ENCODE results near the gene MMRN2.

The MMRN2 gene

GRCh38 chr10:86964061-86964846, 6.8 kb upstream of the MMRN2 start:
- H3K79me1 ChIP-seq (ENCODE audit: low read length): no peaks in the 10 kb centered on the region
- H4K5ac ChIP-seq (ENCODE audit: low read length): no peak overlapping the region
- no peaks in the 10 kb centered on the region for H3K27me3 ChIP-seq (ENCODE audit: insufficient read depth, low read length, poor library complexity)
- no peaks in the 10 kb centered on the region for H3K36me3 ChIP-seq (ENCODE audit: control insufficient read depth, insufficient read depth, low read length)
- no peak overlapping the region for H3K4ac ChIP-seq (ENCODE audit: low read depth, low read length)
- no peak overlapping the region for H2AK5ac ChIP-seq (ENCODE audit: low read length)
- no peak overlapping the region for H3K4me3 ChIP-seq (ENCODE audit: low read length)
- peak overlapping the region; percentile 30 for H3K56ac ChIP-seq (ENCODE audit: low read length)
- no peak overlapping the region for H3K27ac ChIP-seq (ENCODE audit: low read depth, low read length)
- H2BK120ac ChIP-seq (ENCODE audit: low read depth, low read length): no peak overlapping the region
- WGBS (ENCODE audit: extremely low coverage, insufficient coverage, low lambda C conversion rate): no CpG with 5 or more reads among the region's 13 CpGs
- no peak overlapping the region for H3K9ac ChIP-seq (ENCODE audit: low read length)
- no peak overlapping the region for H3K23ac ChIP-seq (ENCODE audit: low read length)
- no peaks in the 10 kb centered on the region for H3K79me2 ChIP-seq (ENCODE audit: control insufficient read depth, insufficient read depth, low read length)
- H3K4me2 ChIP-seq (ENCODE audit: low read length): no peak overlapping the region
- no peak overlapping the region for H2BK5ac ChIP-seq (ENCODE audit: low read length)
- H3K18ac ChIP-seq (ENCODE audit: low read length): no peak overlapping the region
- H2BK15ac ChIP-seq (replicated peaks; ENCODE audit: low read depth): no peak overlapping the region
- no peak for DNase-seq
- no peak overlapping the region for H4K8ac ChIP-seq (ENCODE audit: low read depth, low read length)
- peaks cover 7% of the 10 kb centered on the region for H3K4me1 ChIP-seq (ENCODE audit: control insufficient read depth, low read depth, low read length)

- no CpG with 5 or more reads among the region's 12 CpGs for WGBS (ENCODE audit: extremely low coverage, insufficient coverage, low lambda C conversion rate)
- no peak overlapping the region for H3K4ac ChIP-seq (ENCODE audit: low read depth, low read length)
- no peak overlapping the region for H3K4me2 ChIP-seq (ENCODE audit: low read length)
- H3K27me3 ChIP-seq (ENCODE audit: insufficient read depth, low read length, poor library complexity): no peaks in the 10 kb centered on the region
- H3K4me3 ChIP-seq (ENCODE audit: low read length): no peak overlapping the region
- no peak overlapping the region for H4K8ac ChIP-seq (ENCODE audit: low read depth, low read length)
- H2BK120ac ChIP-seq (ENCODE audit: low read depth, low read length): no peak overlapping the region
- no peak overlapping the region for H3K56ac ChIP-seq (ENCODE audit: low read length)
- H3K23ac ChIP-seq (ENCODE audit: low read length): no peak overlapping the region
- no peaks in the 10 kb centered on the region for H3K79me1 ChIP-seq (ENCODE audit: low read length)
- no peaks in the 10 kb centered on the region for H3K79me2 ChIP-seq (ENCODE audit: control insufficient read depth, insufficient read depth, low read length)
- no peak overlapping the region for H3K27ac ChIP-seq (ENCODE audit: low read depth, low read length)
- no peaks in the 10 kb centered on the region for H3K36me3 ChIP-seq (ENCODE audit: control insufficient read depth, insufficient read depth, low read length)
- H2BK5ac ChIP-seq (ENCODE audit: low read length): no peak overlapping the region
- H3K9ac ChIP-seq (ENCODE audit: low read length): no peak overlapping the region
- H4K5ac ChIP-seq (ENCODE audit: low read length): no peak overlapping the region
- DNase-seq: no peak
- H2AK5ac ChIP-seq (ENCODE audit: low read length): no peak overlapping the region
- H3K4me1 ChIP-seq (ENCODE audit: control insufficient read depth, low read depth, low read length): peaks cover 13% of the 10 kb centered on the region
- H3K18ac ChIP-seq (ENCODE audit: low read length): no peak overlapping the region
- H2BK15ac ChIP-seq (replicated peaks; ENCODE audit: low read depth): no peak overlapping the region
Observed at GRCh38 chr10:86963341-86963919, 6.0 kb upstream of the MMRN2 start.

GRCh38 chr10:86962981-86963310, 5.5 kb upstream of the MMRN2 start:
- H4K8ac ChIP-seq (ENCODE audit: low read depth, low read length): no peak overlapping the region
- no peaks in the 10 kb centered on the region for H3K79me1 ChIP-seq (ENCODE audit: low read length)
- no peak overlapping the region for H2BK120ac ChIP-seq (ENCODE audit: low read depth, low read length)
- no peaks in the 10 kb centered on the region for H3K79me2 ChIP-seq (ENCODE audit: control insufficient read depth, insufficient read depth, low read length)
- H2AK5ac ChIP-seq (ENCODE audit: low read length): no peak overlapping the region
- H3K18ac ChIP-seq (ENCODE audit: low read length): no peak overlapping the region
- no peak overlapping the region for H3K4ac ChIP-seq (ENCODE audit: low read depth, low read length)
- no peak overlapping the region for H4K5ac ChIP-seq (ENCODE audit: low read length)
- H3K9ac ChIP-seq (ENCODE audit: low read length): no peak overlapping the region
- H2BK5ac ChIP-seq (ENCODE audit: low read length): no peak overlapping the region
- H3K27ac ChIP-seq (ENCODE audit: low read depth, low read length): no peak overlapping the region
- DNase-seq: no peak
- H3K4me3 ChIP-seq (ENCODE audit: low read length): no peak overlapping the region
- peaks cover 13% of the 10 kb centered on the region for H3K4me1 ChIP-seq (ENCODE audit: control insufficient read depth, low read depth, low read length)
- H3K23ac ChIP-seq (ENCODE audit: low read length): no peak overlapping the region
- H3K36me3 ChIP-seq (ENCODE audit: control insufficient read depth, insufficient read depth, low read length): no peaks in the 10 kb centered on the region
- H2BK15ac ChIP-seq (replicated peaks; ENCODE audit: low read depth): no peak overlapping the region
- no peak overlapping the region for H3K56ac ChIP-seq (ENCODE audit: low read length)
- WGBS (ENCODE audit: extremely low coverage, insufficient coverage, low lambda C conversion rate): no CpG with 5 or more reads among the region's 7 CpGs
- no peak overlapping the region for H3K4me2 ChIP-seq (ENCODE audit: low read length)
- H3K27me3 ChIP-seq (ENCODE audit: insufficient read depth, low read length, poor library complexity): no peaks in the 10 kb centered on the region

GRCh38 chr10:86962136-86962980, 4.9 kb upstream of the MMRN2 start:
- no peak overlapping the region for H4K8ac ChIP-seq (ENCODE audit: low read depth, low read length)
- no peaks in the 10 kb centered on the region for H3K36me3 ChIP-seq (ENCODE audit: control insufficient read depth, insufficient read depth, low read length)
- DNase-seq: no peak
- peaks cover 13% of the 10 kb centered on the region for H3K4me1 ChIP-seq (ENCODE audit: control insufficient read depth, low read depth, low read length)
- H3K9ac ChIP-seq (ENCODE audit: low read length): no peak overlapping the region
- H3K4ac ChIP-seq (ENCODE audit: low read depth, low read length): no peak overlapping the region
- H4K5ac ChIP-seq (ENCODE audit: low read length): no peak overlapping the region
- no peak overlapping the region for H3K4me3 ChIP-seq (ENCODE audit: low read length)
- H2BK120ac ChIP-seq (ENCODE audit: low read depth, low read length): no peak overlapping the region
- H2AK5ac ChIP-seq (ENCODE audit: low read length): no peak overlapping the region
- H3K18ac ChIP-seq (ENCODE audit: low read length): no peak overlapping the region
- no peaks in the 10 kb centered on the region for H3K79me2 ChIP-seq (ENCODE audit: control insufficient read depth, insufficient read depth, low read length)
- H3K27me3 ChIP-seq (ENCODE audit: insufficient read depth, low read length, poor library complexity): no peaks in the 10 kb centered on the region
- H3K4me2 ChIP-seq (ENCODE audit: low read length): no peak overlapping the region
- H3K27ac ChIP-seq (ENCODE audit: low read depth, low read length): no peak overlapping the region
- no peaks in the 10 kb centered on the region for H3K79me1 ChIP-seq (ENCODE audit: low read length)
- WGBS (ENCODE audit: extremely low coverage, insufficient coverage, low lambda C conversion rate): no CpG with 5 or more reads among the region's 7 CpGs
- no peak overlapping the region for H2BK5ac ChIP-seq (ENCODE audit: low read length)
- no peak overlapping the region for H2BK15ac ChIP-seq (replicated peaks; ENCODE audit: low read depth)
- H3K56ac ChIP-seq (ENCODE audit: low read length): no peak overlapping the region
- no peak overlapping the region for H3K23ac ChIP-seq (ENCODE audit: low read length)

GRCh38 chr10:86961481-86962091, 4.2 kb upstream of the MMRN2 start:
- no peak overlapping the region for H4K8ac ChIP-seq (ENCODE audit: low read depth, low read length)

More at GRCh38 chr10:86961481-86962091, 4.2 kb upstream of the MMRN2 start:
- DNase-seq: no peak
- no peak overlapping the region for H3K9ac ChIP-seq (ENCODE audit: low read length)
- no peak overlapping the region for H2BK5ac ChIP-seq (ENCODE audit: low read length)
- H3K4me1 ChIP-seq (ENCODE audit: control insufficient read depth, low read depth, low read length): peaks cover 13% of the 10 kb centered on the region
- H2BK120ac ChIP-seq (ENCODE audit: low read depth, low read length): no peak overlapping the region
- no peak overlapping the region for H3K4ac ChIP-seq (ENCODE audit: low read depth, low read length)
- H2AK5ac ChIP-seq (ENCODE audit: low read length): no peak overlapping the region
- no peaks in the 10 kb centered on the region for H3K36me3 ChIP-seq (ENCODE audit: control insufficient read depth, insufficient read depth, low read length)
- no peaks in the 10 kb centered on the region for H3K79me2 ChIP-seq (ENCODE audit: control insufficient read depth, insufficient read depth, low read length)
- no peak overlapping the region for H3K56ac ChIP-seq (ENCODE audit: low read length)
- H3K27ac ChIP-seq (ENCODE audit: low read depth, low read length): no peak overlapping the region
- no peaks in the 10 kb centered on the region for H3K27me3 ChIP-seq (ENCODE audit: insufficient read depth, low read length, poor library complexity)
- H3K79me1 ChIP-seq (ENCODE audit: low read length): no peaks in the 10 kb centered on the region
- no peak overlapping the region for H3K23ac ChIP-seq (ENCODE audit: low read length)
- no peak overlapping the region for H3K4me3 ChIP-seq (ENCODE audit: low read length)
- no peak overlapping the region for H3K4me2 ChIP-seq (ENCODE audit: low read length)
- no peak overlapping the region for H2BK15ac ChIP-seq (replicated peaks; ENCODE audit: low read depth)
- no CpG with 5 or more reads among the region's 12 CpGs for WGBS (ENCODE audit: extremely low coverage, insufficient coverage, low lambda C conversion rate)
- H3K18ac ChIP-seq (ENCODE audit: low read length): no peak overlapping the region
- no peak overlapping the region for H4K5ac ChIP-seq (ENCODE audit: low read length)
